ENCODE measurements around the gene SPPL2C.
A peak's percentile ranks its signal among the peaks of the same experiment; 100 is the strongest.

Gene SPPL2C

GRCh38 chr17:45883063-45883462 is 38.4 kb downstream of the SPPL2C start:
- H3K4me3 ChIP-seq (ENCODE audit: severe bottlenecking), result no peak overlapping the region
- no peaks in the 10 kb centered on the region for H3K36me3 ChIP-seq (ENCODE audit: low read depth)
- TF ChIP-seq CTCF (IDR thresholded peaks at IDR 0.05; ENCODE audit: poor library complexity, severe bottlenecking), result no peak
- DNase-seq (ENCODE audit: low spot score), result no peak
- no peaks in the 10 kb centered on the region for H3K4me1 ChIP-seq (ENCODE audit: insufficient read depth, poor library complexity, severe bottlenecking)
- H3K27ac ChIP-seq (ENCODE audit: poor library complexity, severe bottlenecking), result no peak overlapping the region
- no peaks in the 10 kb centered on the region for H3K9me3 ChIP-seq (ENCODE audit: severe bottlenecking)
- H3K27me3 ChIP-seq (ENCODE audit: insufficient read depth, poor library complexity, severe bottlenecking), result no peaks in the 10 kb centered on the region
- no peak for ATAC-seq (ENCODE audit: low read depth)

GRCh38 chr17:45886852-45887251 is 42.2 kb downstream of the SPPL2C start:
- H3K27ac ChIP-seq (ENCODE audit: poor library complexity, severe bottlenecking), result no peak overlapping the region
- no peaks in the 10 kb centered on the region for H3K27me3 ChIP-seq (ENCODE audit: insufficient read depth, poor library complexity, severe bottlenecking)
- TF ChIP-seq CTCF (IDR thresholded peaks at IDR 0.05; ENCODE audit: poor library complexity, severe bottlenecking), result no peak
- no peaks in the 10 kb centered on the region for H3K4me1 ChIP-seq (ENCODE audit: insufficient read depth, poor library complexity, severe bottlenecking)
- H3K9me3 ChIP-seq (ENCODE audit: severe bottlenecking), result no peaks in the 10 kb centered on the region
- ATAC-seq (ENCODE audit: low read depth) (no peak), DNase-seq (ENCODE audit: low spot score) (no peak)
- H3K4me3 ChIP-seq (ENCODE audit: severe bottlenecking), result no peak overlapping the region
- no peaks in the 10 kb centered on the region for H3K36me3 ChIP-seq (ENCODE audit: low read depth)

GRCh38 chr17:45888392-45888791 is 43.7 kb downstream of the SPPL2C start:
- H3K4me3 ChIP-seq (ENCODE audit: severe bottlenecking), result no peak overlapping the region

GRCh38 chr17:45889579-45889978 is 44.9 kb downstream of the SPPL2C start:
- TF ChIP-seq CTCF (IDR thresholded peaks at IDR 0.05; ENCODE audit: poor library complexity, severe bottlenecking), result peak; percentile 8
- no peak overlapping the region for H3K4me3 ChIP-seq (ENCODE audit: severe bottlenecking)
- no peak for DNase-seq (ENCODE audit: low spot score)
- no peak for ATAC-seq (ENCODE audit: low read depth)
- peaks cover under 1% of the 10 kb centered on the region for H3K27me3 ChIP-seq (ENCODE audit: insufficient read depth, poor library complexity, severe bottlenecking)
- no peaks in the 10 kb centered on the region for H3K4me1 ChIP-seq (ENCODE audit: insufficient read depth, poor library complexity, severe bottlenecking)
- H3K9me3 ChIP-seq (ENCODE audit: severe bottlenecking), result no peaks in the 10 kb centered on the region
- H3K27ac ChIP-seq (ENCODE audit: poor library complexity, severe bottlenecking), result no peak overlapping the region
- no peaks in the 10 kb centered on the region for H3K36me3 ChIP-seq (ENCODE audit: low read depth)

More at GRCh38 chr17:45888392-45888791, 43.7 kb downstream of the SPPL2C start:
- ATAC-seq (ENCODE audit: low read depth) (no peak), DNase-seq (ENCODE audit: low spot score) (no peak)
- no peak for TF ChIP-seq CTCF (IDR thresholded peaks at IDR 0.05; ENCODE audit: poor library complexity, severe bottlenecking)
- no peaks in the 10 kb centered on the region for H3K9me3 ChIP-seq (ENCODE audit: severe bottlenecking)
- H3K27ac ChIP-seq (ENCODE audit: poor library complexity, severe bottlenecking), result no peak overlapping the region
- no peaks in the 10 kb centered on the region for H3K27me3 ChIP-seq (ENCODE audit: insufficient read depth, poor library complexity, severe bottlenecking)
- H3K4me1 ChIP-seq (ENCODE audit: insufficient read depth, poor library complexity, severe bottlenecking), result no peaks in the 10 kb centered on the region
- no peaks in the 10 kb centered on the region for H3K36me3 ChIP-seq (ENCODE audit: low read depth)

GRCh38 chr17:45893725-45894021 is 49.0 kb downstream of the SPPL2C start:
- Histone ChIP-seq H3K27me3 (ENCODE audit: insufficient read depth, poor library complexity, severe bottlenecking) (peaks cover 42% of the 10 kb centered on the region), H3K4me1 (ENCODE audit: insufficient read depth, poor library complexity, severe bottlenecking) (no peaks in the 10 kb centered on the region), H3K9me3 (ENCODE audit: severe bottlenecking) (no peaks in the 10 kb centered on the region), H3K27ac (ENCODE audit: poor library complexity, severe bottlenecking) (no peak overlapping the region), H3K4me3 (ENCODE audit: severe bottlenecking) (peak overlapping the region; percentile 40), H3K36me3 (ENCODE audit: low read depth) (no peaks in the 10 kb centered on the region)
- no peak for TF ChIP-seq CTCF (IDR thresholded peaks at IDR 0.05; ENCODE audit: poor library complexity, severe bottlenecking)
- ATAC-seq (ENCODE audit: low read depth) (no peak), DNase-seq (ENCODE audit: low spot score) (no peak)
